HepG2 (cell line): ENCODE results near the gene ASB3. TPM values are rescaled to one million over a fixed set of nuclear protein-coding genes. Genes with fewer than 3 reads are reported as not detected.

ENCODE experiments used
- GATAD2A ChIP-seq: IDR thresholded peaks from 2 replicates; pipeline ENCODE4 v1.6.1; 2016
- MTERF4 ChIP-seq: sonication (generic); formaldehyde crosslinking; IDR thresholded peaks from 2 replicates; pipeline ENCODE4 v1.8.0; 2023; ENCODE audit warnings: mild to moderate bottlenecking, missing genetic modification reagents
- MXI1 ChIP-seq: IDR thresholded peaks from 3 replicates; pipeline ENCODE4 v1.6.1; 2012; ENCODE audit warnings: low read depth, low read length, inconsistent platforms, borderline replicate concordance
- NAIF1 ChIP-seq: sonication (generic); formaldehyde crosslinking; IDR thresholded peaks from 2 replicates; pipeline ENCODE4 v1.5.0; 2020; ENCODE audit warnings: mild to moderate bottlenecking, missing genetic modification reagents, borderline replicate concordance
- REST ChIP-seq, 2 experiments: IDR thresholded peaks; 2 replicates each; pipeline ENCODE4 v1.6.1; 2011 to 2012; ENCODE audit warnings: low read length in 2 of 2, borderline replicate concordance in 1 of 2, low read depth in 1 of 2, mild to moderate bottlenecking in 1 of 2, moderate library complexity in 1 of 2
- SAP130 ChIP-seq: IDR thresholded peaks from 2 replicates; pipeline ENCODE4 v1.6.1; 2016; ENCODE audit warnings: low read depth
- ZNF136 ChIP-seq: sonication (generic); formaldehyde crosslinking; IDR thresholded peaks from 2 replicates; pipeline ENCODE4 v1.8.1; 2022; ENCODE audit warnings: low read depth, mild to moderate bottlenecking, moderate library complexity, missing genetic modification reagents
- ZNF44 ChIP-seq: sonication (generic); formaldehyde crosslinking; IDR thresholded peaks from 2 replicates; pipeline ENCODE4 v1.5.1; 2020; ENCODE audit warnings: mild to moderate bottlenecking, missing genetic modification reagents
- ZNF572 ChIP-seq: sonication (generic); formaldehyde crosslinking; IDR thresholded peaks from 2 replicates; pipeline ENCODE4 v1.5.1; 2020; ENCODE audit warnings: mild to moderate bottlenecking, missing genetic modification reagents
- ZSCAN29 ChIP-seq: sonication (generic); formaldehyde crosslinking; conservative IDR thresholded peaks from 2 replicates; pipeline ENCODE4 v1.4.0; 2020; ENCODE audit warnings: mild to moderate bottlenecking, missing genetic modification reagents
- polyA plus RNA-seq, 8 experiments: library from polyadenylated mRNA; depleted of rRNA in 3 of 8; stranded (reverse) in 7 of 8; unstranded in 1 of 8; fragments of >200 nt; fragmentation: Illumina TruSeq in 4 of 8; extraction: Trizol in 4 of 8; gene quantifications; 2 replicates each; pipeline versions ENCODE4 v1.2.1 to v1.2.3, GENCODE V29; 2011 to 2016; ENCODE audit warnings: low read depth in 4 of 8, missing spikeins in 1 of 8, mixed read lengths in 1 of 8; ENCODE audit not compliant: insufficient read depth in 1 of 8
- total RNA-seq, 5 experiments: library from RNA; depleted of rRNA; stranded (reverse); fragments of >200 nt; fragmentation: Illumina TruSeq; extraction: Trizol; gene quantifications; 2 replicates each; pipeline ENCODE4 v1.2.3, GENCODE V29; 2016; ENCODE audit warnings: low read depth in 1 of 5
- TF ChIP-seq, protein P1 (sequence below), 2 experiments: sonication (generic) in 1 of 2; formaldehyde crosslinking in 1 of 2; IDR thresholded peaks; 2 replicates each; pipeline versions ENCODE4 v1.5.1 to v1.6.1; 2011 to 2020; ENCODE audit warnings: borderline replicate concordance in 1 of 2, low read depth in 1 of 2, low read length in 1 of 2, mild to moderate bottlenecking in 1 of 2, missing genetic modification reagents in 1 of 2, moderate library complexity in 1 of 2
- TF ChIP-seq, protein P2 (sequence below): sonication (generic); formaldehyde crosslinking; IDR thresholded peaks from 2 replicates; pipeline ENCODE4 v1.5.0; 2020; ENCODE audit warnings: missing genetic modification reagents, mild to moderate bottlenecking, borderline replicate concordance
- TF ChIP-seq, protein P3 (sequence below): fragments of 450-650 bp; IDR thresholded peaks from 2 replicates; pipeline ENCODE4 v1.6.1; 2016

ASB3 gene
- total and polyA plus RNA-seq, 2 of the 13 experiments (the other 11 are each of a cell fraction or from before 2014, with no cell fraction given): 40.1 to 41.8 TPM

DNA sequence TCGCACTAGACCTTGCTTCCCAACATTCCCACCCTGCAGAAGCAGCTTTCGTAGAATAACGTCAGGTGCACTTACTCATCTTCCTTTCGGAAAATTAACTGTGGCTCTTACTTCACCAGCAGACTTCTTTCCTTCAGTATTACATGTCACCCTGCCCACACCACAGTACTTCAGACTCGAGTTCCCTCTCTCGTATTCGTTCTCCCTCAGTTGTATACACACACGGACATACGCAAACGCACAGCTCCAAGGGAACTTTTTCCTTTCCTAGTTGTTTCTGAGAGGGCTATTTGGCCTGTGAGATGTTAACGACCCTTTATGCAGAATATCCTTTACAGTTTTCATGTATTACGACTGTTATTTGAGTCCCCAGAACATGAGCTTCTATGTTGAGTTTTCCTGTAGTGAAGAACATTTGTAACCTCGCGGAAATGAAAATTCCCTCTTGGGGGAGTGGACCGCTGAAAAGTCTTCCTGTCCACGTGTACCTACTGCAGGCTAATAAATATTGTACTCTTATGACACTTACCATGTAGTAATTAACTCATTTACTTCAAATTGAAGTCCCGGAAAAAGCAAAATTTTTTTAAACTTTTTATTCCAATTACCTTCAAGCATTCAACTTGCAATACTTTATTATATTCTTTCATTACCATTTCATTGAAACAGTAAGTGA lies 999 bp upstream of the ASB3 start (continued):
- TF ChIP-seq, protein P1, sequence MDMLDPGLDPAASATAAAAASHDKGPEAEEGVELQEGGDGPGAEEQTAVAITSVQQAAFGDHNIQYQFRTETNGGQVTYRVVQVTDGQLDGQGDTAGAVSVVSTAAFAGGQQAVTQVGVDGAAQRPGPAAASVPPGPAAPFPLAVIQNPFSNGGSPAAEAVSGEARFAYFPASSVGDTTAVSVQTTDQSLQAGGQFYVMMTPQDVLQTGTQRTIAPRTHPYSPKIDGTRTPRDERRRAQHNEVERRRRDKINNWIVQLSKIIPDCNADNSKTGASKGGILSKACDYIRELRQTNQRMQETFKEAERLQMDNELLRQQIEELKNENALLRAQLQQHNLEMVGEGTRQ (IDR thresholded peaks at IDR 0.05; ENCODE audit: low read depth, low read length): peak; percentile 7; the same call in 1 of the 2 replicates
- TF ChIP-seq, protein P1 (CRISPR knock-in tag; IDR thresholded peaks at IDR 0.05; ENCODE audit: borderline replicate concordance): no peak
- peak; percentile 82; the same call in 2 of the 3 replicates for TF ChIP-seq MXI1
- 0 out of 2 replicates have a peak, but pooled peaks have one; percentile 12 for TF ChIP-seq GATAD2A
- no peak for TF ChIP-seq ZNF572 (CRISPR knock-in tag)
- TF ChIP-seq ZSCAN29 (CRISPR knock-in tag): 0 out of 2 replicates have a peak, but pooled peaks have one; percentile 54
- TF ChIP-seq NAIF1: peak; percentile 36; the same call in 1 of the 2 replicates
- TF ChIP-seq, protein P2, sequence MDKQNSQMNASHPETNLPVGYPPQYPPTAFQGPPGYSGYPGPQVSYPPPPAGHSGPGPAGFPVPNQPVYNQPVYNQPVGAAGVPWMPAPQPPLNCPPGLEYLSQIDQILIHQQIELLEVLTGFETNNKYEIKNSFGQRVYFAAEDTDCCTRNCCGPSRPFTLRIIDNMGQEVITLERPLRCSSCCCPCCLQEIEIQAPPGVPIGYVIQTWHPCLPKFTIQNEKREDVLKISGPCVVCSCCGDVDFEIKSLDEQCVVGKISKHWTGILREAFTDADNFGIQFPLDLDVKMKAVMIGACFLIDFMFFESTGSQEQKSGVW: no peak
- TF ChIP-seq SAP130: peak; percentile 86
- 0 out of 2 replicates have a peak, but pooled peaks have one; percentile 20 for TF ChIP-seq MTERF4 (CRISPR knock-in tag)
- TF ChIP-seq ZNF136 (CRISPR knock-in tag): no peak
- peak; percentile 24; the same call in 1 of the 2 replicates for TF ChIP-seq ZNF44 (CRISPR knock-in tag)
- TF ChIP-seq, protein P3, sequence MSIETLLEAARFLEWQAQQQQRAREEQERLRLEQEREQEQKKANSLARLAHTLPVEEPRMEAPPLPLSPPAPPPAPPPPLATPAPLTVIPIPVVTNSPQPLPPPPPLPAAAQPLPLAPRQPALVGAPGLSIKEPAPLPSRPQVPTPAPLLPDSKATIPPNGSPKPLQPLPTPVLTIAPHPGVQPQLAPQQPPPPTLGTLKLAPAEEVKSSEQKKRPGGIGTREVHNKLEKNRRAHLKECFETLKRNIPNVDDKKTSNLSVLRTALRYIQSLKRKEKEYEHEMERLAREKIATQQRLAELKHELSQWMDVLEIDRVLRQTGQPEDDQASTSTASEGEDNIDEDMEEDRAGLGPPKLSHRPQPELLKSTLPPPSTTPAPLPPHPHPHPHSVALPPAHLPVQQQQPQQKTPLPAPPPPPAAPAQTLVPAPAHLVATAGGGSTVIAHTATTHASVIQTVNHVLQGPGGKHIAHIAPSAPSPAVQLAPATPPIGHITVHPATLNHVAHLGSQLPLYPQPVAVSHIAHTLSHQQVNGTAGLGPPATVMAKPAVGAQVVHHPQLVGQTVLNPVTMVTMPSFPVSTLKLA: peak; percentile 45; the same call in 1 of the 2 replicates
- TF ChIP-seq REST (IDR thresholded peaks at IDR 0.05; ENCODE audit: borderline replicate concordance in 1 of 2, low read depth in 1 of 2, low read length in 2 of 2): 0 out of 4 replicates have a peak, but pooled peaks of 1 of the 2 experiments have one; percentile 26
